ENCODE measurements around the gene VPS18.
"Not testable (repeated sequence)": the region's sequence is repeated elsewhere in the genome, so short reads cannot be mapped to it uniquely, and the experiment has no call there.

VPS18 gene

DNA sequence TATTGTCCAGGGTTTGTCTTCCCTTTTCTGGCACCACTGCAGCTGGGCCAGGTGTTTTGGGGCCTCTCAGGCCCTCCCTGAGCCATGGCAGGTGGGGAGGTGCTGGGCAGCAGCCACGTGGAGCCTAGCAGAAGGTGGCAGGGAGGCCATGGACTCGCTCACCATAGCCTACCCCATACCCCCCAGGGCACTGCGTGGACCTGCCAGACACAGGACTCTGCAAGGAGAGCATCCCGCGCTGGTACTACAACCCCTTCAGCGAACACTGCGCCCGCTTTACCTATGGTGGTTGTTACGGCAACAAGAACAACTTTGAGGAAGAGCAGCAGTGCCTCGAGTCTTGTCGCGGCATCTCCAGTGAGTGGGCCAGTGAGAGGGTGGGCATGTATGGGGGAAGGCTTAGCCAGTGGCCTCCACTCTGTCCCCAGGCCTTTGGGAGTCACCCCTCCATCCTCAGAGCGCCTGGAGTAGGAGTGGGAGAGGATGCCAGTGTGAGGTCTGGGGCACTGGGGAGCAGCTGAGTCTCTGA is 38.5 kb upstream of the VPS18 start:
- Histone ChIP-seq H3K9ac (ENCODE audit: low read depth, low read length) (no peak overlapping the region), H3K4me3 (ENCODE audit: low read length) (no peak overlapping the region), H3K36me3 (ENCODE audit: insufficient read depth, low read length) (peaks cover 66% of the 10 kb centered on the region), H3K4me1 (ENCODE audit: insufficient read depth, low read length) (no peaks in the 10 kb centered on the region), H3K27me3 (ENCODE audit: insufficient read depth, low read length) (no peaks in the 10 kb centered on the region), H3K27ac (ENCODE audit: low read depth, low read length) (no peak overlapping the region), H3K9me3 (ENCODE audit: insufficient read depth, low read depth, low read length) (no peaks in the 10 kb centered on the region)
- 90% methylated on average over 12 of the region's 13 CpGs for WGBS

DNA sequence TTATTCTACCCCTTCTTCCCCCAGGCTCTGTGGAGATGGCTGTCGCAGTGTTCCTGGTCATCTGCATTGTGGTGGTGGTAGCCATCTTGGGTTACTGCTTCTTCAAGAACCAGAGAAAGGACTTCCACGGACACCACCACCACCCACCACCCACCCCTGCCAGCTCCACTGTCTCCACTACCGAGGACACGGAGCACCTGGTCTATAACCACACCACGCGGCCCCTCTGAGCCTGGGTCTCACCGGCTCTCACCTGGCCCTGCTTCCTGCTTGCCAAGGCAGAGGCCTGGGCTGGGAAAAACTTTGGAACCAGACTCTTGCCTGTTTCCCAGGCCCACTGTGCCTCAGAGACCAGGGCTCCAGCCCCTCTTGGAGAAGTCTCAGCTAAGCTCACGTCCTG is 37.5 kb upstream of the VPS18 start:
- Histone ChIP-seq H3K27me3 (ENCODE audit: insufficient read depth, low read length) (no peaks in the 10 kb centered on the region), H3K4me1 (ENCODE audit: insufficient read depth, low read length) (no peaks in the 10 kb centered on the region), H3K9me3 (ENCODE audit: insufficient read depth, low read depth, low read length) (no peaks in the 10 kb centered on the region), H3K4me3 (ENCODE audit: low read length) (no peak overlapping the region), H3K36me3 (ENCODE audit: insufficient read depth, low read length) (peaks cover 61% of the 10 kb centered on the region), H3K9ac (ENCODE audit: low read depth, low read length) (no peak overlapping the region), H3K27ac (ENCODE audit: low read depth, low read length) (no peak overlapping the region)
- 88% methylated on average over 8 of the region's 8 CpGs for WGBS

DNA sequence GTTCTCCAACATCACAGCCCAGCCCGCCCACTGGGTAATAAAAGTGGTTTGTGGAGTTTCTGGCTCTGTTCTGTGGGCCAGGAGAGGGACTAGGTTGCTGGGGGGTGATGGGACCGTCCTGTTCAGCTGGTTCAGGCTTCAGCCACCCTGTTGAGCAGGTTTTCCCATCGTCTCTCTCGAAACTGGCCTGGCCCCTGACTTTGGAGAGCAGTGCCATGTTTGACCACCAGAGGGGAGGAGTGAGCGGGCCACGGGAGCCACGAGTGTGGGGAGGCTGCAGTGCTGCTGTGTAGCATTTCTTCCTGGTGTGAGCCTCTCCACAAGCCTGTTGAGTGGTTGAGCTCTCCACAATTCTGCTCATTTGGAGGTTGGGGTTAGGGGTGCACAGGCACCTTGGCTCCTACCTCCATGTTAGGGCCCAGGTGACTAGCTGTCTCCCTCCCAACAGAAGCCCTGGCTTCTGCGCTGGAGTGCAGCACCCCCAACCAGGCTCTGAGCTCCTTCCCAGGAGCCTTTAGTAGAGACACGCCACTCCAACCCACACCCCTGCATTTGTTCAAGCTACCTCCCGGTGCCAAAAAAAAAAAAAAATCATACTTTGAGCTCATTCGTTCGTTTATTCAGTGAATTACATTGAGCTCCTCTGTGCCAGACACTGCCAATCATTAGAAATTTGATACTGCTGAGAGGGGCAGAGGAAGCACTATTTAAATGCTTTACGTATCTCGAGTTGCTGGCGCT is 36.5 kb upstream of the VPS18 start:
- Histone ChIP-seq H3K4me1 (ENCODE audit: insufficient read depth, low read length) (no peaks in the 10 kb centered on the region), H3K4me3 (ENCODE audit: low read length) (no peak overlapping the region), H3K27ac (ENCODE audit: low read depth, low read length) (no peak overlapping the region), H3K27me3 (ENCODE audit: insufficient read depth, low read length) (no peaks in the 10 kb centered on the region), H3K9ac (ENCODE audit: low read depth, low read length) (no peak overlapping the region), H3K36me3 (ENCODE audit: insufficient read depth, low read length) (peaks cover 51% of the 10 kb centered on the region), H3K9me3 (ENCODE audit: insufficient read depth, low read depth, low read length) (no peaks in the 10 kb centered on the region)
- WGBS = 54% methylated on average over 15 of the region's 15 CpGs

GRCh38 chr15:40858706-40859105 is 35.5 kb upstream of the VPS18 start:
- WGBS = 81% methylated on average over 10 of the region's 10 CpGs
- H3K4me1 ChIP-seq (ENCODE audit: insufficient read depth, low read length) = no peaks in the 10 kb centered on the region
- no peaks in the 10 kb centered on the region for H3K27me3 ChIP-seq (ENCODE audit: insufficient read depth, low read length)
- H3K9ac ChIP-seq (ENCODE audit: low read depth, low read length) = no peak overlapping the region
- H3K36me3 ChIP-seq (ENCODE audit: insufficient read depth, low read length) = peaks cover 42% of the 10 kb centered on the region
- no peak overlapping the region for H3K27ac ChIP-seq (ENCODE audit: low read depth, low read length)
- no peak overlapping the region for H3K4me3 ChIP-seq (ENCODE audit: low read length)
- H3K9me3 ChIP-seq (ENCODE audit: insufficient read depth, low read depth, low read length) = no peaks in the 10 kb centered on the region

- Histone ChIP-seq H3K9me3 (ENCODE audit: insufficient read depth, low read depth, low read length) (no peaks in the 10 kb centered on the region), H3K27ac (ENCODE audit: low read depth, low read length) (no peak overlapping the region), H3K4me3 (ENCODE audit: low read length) (no peak overlapping the region), H3K27me3 (ENCODE audit: insufficient read depth, low read length) (no peaks in the 10 kb centered on the region), H3K9ac (ENCODE audit: low read depth, low read length) (no peak overlapping the region), H3K36me3 (ENCODE audit: insufficient read depth, low read length) (peaks cover 36% of the 10 kb centered on the region), H3K4me1 (ENCODE audit: insufficient read depth, low read length) (no peaks in the 10 kb centered on the region)
- 50% methylated on average over 18 of the region's 18 CpGs for WGBS
These were observed 34.9 kb upstream of the VPS18 start for GRCh38 chr15:40859206-40859851.

GRCh38 chr15:40861147-40861546 is 33.1 kb upstream of the VPS18 start:
- peaks cover 18% of the 10 kb centered on the region for H3K36me3 ChIP-seq (ENCODE audit: insufficient read depth, low read length)
- not testable (repeated sequence) for H3K4me3 ChIP-seq (ENCODE audit: low read length); H3K9me3 ChIP-seq (ENCODE audit: insufficient read depth, low read depth, low read length); H3K27me3 ChIP-seq (ENCODE audit: insufficient read depth, low read length); H3K4me1 ChIP-seq (ENCODE audit: insufficient read depth, low read length); H3K27ac ChIP-seq (ENCODE audit: low read depth, low read length); H3K9ac ChIP-seq (ENCODE audit: low read depth, low read length)
- 92% methylated on average over 4 of the region's 4 CpGs for WGBS

GRCh38 chr15:40863660-40864270 is 30.5 kb upstream of the VPS18 start:
- Histone ChIP-seq H3K4me1 (ENCODE audit: insufficient read depth, low read length) (no peaks in the 10 kb centered on the region), H3K4me3 (ENCODE audit: low read length) (no peak overlapping the region), H3K27me3 (ENCODE audit: insufficient read depth, low read length) (no peaks in the 10 kb centered on the region), H3K9me3 (ENCODE audit: insufficient read depth, low read depth, low read length) (no peaks in the 10 kb centered on the region), H3K9ac (ENCODE audit: low read depth, low read length) (no peak overlapping the region), H3K27ac (ENCODE audit: low read depth, low read length) (no peak overlapping the region), H3K36me3 (ENCODE audit: insufficient read depth, low read length) (no peaks in the 10 kb centered on the region)
- 86% methylated on average over 4 of the region's 4 CpGs for WGBS

DNA sequence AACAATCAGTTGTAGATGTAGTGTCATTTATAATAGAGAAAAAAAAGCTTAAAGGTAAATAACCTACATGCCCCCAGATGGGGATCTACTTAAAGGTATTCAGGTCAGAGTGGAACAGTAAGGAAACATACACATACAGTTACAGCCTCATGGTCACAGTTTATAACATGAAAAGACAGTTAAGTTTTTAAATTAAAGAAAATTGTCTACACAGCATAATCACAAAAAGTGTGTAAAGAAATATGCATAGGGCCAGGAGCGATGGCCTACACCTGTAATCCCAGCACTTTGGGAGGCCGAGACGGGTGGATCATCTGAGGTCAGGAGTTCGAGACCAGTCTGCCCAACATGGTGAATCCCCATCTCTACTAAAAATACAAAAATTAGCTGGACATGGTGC is 27.1 kb upstream of the VPS18 start:
- H3K4me3 ChIP-seq (ENCODE audit: low read length) = no peak overlapping the region
- H3K27ac ChIP-seq (ENCODE audit: low read depth, low read length) = no peak overlapping the region
- no peaks in the 10 kb centered on the region for H3K27me3 ChIP-seq (ENCODE audit: insufficient read depth, low read length)
- H3K9ac ChIP-seq (ENCODE audit: low read depth, low read length) = no peak overlapping the region
- no peaks in the 10 kb centered on the region for H3K36me3 ChIP-seq (ENCODE audit: insufficient read depth, low read length)
- WGBS = 96% methylated on average over 4 of the region's 4 CpGs
- peaks cover 5% of the 10 kb centered on the region; the same call in 1 of the 2 replicates for H3K4me1 ChIP-seq (ENCODE audit: insufficient read depth, low read length)
- H3K9me3 ChIP-seq (ENCODE audit: insufficient read depth, low read depth, low read length) = no peaks in the 10 kb centered on the region

DNA sequence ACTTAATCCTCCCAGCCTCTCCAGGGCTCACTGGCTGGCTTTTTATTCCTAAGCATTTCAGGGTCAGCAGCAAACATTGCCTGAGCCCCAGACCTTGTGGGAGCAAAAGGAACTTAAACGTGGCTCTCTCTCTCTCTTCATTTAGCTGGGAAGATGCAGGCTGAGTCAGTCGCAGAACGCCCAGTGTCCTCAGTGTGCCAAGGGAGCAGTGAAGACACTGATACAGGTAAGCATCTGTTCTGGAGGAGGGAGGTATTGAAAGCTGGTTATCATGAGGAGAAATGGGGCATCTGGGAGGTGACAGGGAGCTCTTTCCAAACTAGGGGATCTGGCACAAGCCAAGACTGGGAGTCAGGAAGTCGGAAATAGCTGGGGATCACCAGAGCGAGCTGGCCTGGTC is 24.6 kb upstream of the VPS18 start:
- H3K27ac ChIP-seq (ENCODE audit: low read depth, low read length) = no peak overlapping the region
- WGBS = 82% methylated on average over 5 of the region's 5 CpGs

DNA sequence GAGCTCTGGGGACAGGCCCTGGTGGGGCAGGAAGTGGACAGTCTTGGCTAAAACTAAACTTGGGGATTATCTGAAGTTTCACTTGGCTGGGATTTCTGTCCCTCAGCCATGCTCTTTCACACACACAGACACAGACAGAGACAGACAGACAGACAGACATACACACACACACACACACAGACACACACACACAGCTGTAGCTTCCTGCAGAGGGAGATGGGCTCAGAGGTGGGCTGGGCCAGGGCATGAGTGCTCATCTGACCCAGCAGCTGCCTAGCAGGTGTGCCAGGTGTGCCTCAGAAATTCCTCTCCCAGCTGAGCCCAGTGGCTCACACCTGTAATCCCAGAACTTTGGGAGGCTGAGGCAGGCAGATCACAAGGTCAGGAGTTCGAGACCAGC is 23.5 kb upstream of the VPS18 start:
- Histone ChIP-seq H3K36me3 (ENCODE audit: insufficient read depth, low read length) (no peaks in the 10 kb centered on the region), H3K9ac (ENCODE audit: low read depth, low read length) (no peak overlapping the region), H3K9me3 (ENCODE audit: insufficient read depth, low read depth, low read length) (no peaks in the 10 kb centered on the region), H3K27ac (ENCODE audit: low read depth, low read length) (no peak overlapping the region), H3K4me3 (ENCODE audit: low read length) (no peak overlapping the region), H3K27me3 (ENCODE audit: insufficient read depth, low read length) (peaks cover 14% of the 10 kb centered on the region), H3K4me1 (ENCODE audit: insufficient read depth, low read length) (peaks cover 12% of the 10 kb centered on the region)
- 100% methylated on average over 1 of the region's 1 CpG for WGBS

More for the DNA sequence above, 24.6 kb upstream of the VPS18 start:
- peaks cover 12% of the 10 kb centered on the region for H3K4me1 ChIP-seq (ENCODE audit: insufficient read depth, low read length)
- no peak overlapping the region for H3K9ac ChIP-seq (ENCODE audit: low read depth, low read length)
- peaks cover 12% of the 10 kb centered on the region for H3K27me3 ChIP-seq (ENCODE audit: insufficient read depth, low read length)
- H3K9me3 ChIP-seq (ENCODE audit: insufficient read depth, low read depth, low read length) = no peaks in the 10 kb centered on the region
- no peak overlapping the region for H3K4me3 ChIP-seq (ENCODE audit: low read length)
- no peaks in the 10 kb centered on the region for H3K36me3 ChIP-seq (ENCODE audit: insufficient read depth, low read length)
